Kidney tubule cell (primary cell): ENCODE results near the gene MIP.
"Not testable (repeated sequence)": the region's sequence is repeated elsewhere in the genome, so short reads cannot be mapped to it uniquely, and the experiment has no call there.

Source experiments
- DNase-seq: peaks from one replicate; pipeline ENCODE4 v3.0.0-alpha.2; 2018; ENCODE audit warnings: low spot score

The MIP gene

DNA sequence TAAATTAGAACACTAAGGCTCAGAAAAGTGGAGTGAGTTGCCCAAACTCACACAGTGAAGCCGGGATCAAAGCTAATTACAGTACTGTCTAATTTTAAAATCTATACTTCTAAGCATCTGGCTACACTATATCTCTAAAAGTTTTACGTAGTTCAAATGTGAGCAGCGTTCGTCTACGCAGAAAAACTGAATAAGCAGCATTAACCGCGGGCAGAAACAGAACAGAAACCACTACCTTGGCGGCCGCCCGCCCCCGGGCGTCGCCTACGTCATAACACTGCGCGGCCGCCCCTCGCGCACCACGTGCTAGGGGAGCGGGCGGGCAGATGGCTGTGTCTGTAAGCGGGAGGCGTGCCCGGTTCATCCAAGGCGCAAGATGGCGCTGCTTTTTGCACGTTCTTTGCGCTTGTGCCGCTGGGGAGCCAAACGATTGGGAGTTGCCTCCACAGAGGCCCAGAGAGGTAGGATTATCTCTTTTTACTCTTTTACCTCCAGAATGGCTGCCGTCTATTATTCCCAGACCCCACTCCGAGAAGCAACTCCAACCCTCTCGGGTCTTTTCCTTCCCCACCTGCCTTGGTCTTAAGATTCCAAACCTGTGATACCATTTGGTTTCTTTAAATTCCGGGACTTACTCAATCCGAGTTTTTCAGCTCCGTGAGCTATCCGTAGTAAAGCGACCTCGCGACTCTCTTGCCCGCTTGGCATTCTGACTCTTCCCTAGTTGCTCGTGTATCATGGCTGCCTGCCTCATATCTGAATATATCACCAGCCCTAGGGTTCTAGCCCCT is 14.0 kb upstream of the MIP start, which contains the start of gene SPRYD4:
TSS of gene SPRYD4 (plus strand) at position 363 of the 791 bp plus-strand sequence. CDS start at position 377, 14 bp downstream.
- peak; percentile 93 for DNase-seq

DNA sequence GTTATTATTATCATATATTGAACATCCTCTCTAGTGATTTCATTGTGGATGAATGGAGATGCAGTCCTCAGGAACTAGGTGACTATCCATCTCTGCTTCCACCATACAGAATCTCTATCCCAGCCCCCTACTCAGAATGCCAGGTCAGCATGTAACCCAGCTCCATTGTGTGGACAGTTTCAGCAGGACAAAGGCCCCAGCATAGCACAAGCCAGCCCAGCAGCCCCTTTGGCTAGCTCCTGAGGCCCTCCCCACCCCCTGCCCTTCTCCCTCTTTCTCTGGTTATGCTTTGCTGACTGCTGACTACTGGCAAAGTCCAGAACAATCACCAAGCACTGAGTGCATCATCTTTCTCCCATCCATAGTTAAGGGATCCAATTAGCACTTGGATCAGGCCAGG is 8.1 kb upstream of the MIP start:
- DNase-seq: no peak

DNA sequence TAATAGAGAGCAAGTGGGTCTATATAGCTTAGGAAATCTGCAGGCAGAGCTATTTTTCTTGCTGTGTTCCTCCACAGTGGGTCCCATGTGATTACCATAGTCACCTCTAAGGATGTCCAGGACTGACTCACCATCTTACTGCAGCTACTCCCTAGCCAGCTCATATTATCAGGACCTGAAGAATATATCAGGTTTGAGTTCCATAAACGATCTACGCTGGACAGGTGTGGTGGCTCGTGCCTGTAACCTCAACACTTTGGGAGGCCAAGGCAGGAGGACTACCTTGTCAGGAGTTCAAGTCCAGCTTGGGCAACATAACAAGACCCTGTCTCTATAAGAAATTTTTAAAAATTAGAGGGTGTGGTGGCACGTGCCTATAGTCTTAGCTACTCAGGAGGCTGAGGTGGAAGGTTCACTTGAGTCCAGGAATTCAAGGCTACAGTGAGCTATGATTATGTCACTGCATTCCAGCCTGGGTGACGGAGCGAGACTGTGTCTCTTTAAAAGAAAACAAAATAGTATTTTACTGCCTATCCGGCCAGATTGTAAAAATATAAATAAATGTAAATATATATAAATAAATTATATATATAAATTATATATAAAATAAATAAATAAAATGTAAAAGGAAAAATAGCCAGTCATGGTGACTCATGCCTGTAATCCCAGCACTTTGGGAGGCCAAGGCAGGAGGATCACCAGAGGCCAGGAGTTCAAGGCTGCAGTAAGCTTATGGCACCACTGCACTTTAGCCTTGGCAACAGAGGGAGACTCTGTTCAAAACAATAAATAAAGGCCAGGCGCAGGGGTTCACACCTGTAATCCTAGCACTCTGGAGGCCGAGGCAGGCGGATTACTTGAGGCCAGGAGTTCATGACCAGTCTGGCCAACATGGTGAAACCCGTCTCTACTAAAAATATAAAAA is 7.0 kb upstream of the MIP start:
- peak; percentile 90 for DNase-seq

DNA sequence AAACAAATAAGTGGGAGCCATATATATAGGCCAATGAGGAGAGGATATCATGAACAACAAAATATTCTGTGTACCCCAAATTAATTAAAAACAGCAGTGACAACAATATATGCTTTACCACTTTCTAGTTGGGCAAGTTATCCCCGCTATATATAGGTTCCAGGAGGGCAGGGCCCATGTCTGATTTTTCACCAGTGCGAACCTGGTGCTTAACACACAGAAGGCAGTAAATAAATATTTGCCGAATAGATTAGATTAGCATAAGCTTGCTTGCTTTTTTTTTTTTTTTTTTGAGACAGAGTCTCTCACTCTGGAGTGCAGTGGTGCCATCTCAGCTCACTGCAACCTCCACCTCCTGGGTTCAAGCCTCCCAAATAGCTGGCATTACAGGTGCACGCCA is 3.4 kb upstream of the MIP start:
- DNase-seq: no peak

DNA sequence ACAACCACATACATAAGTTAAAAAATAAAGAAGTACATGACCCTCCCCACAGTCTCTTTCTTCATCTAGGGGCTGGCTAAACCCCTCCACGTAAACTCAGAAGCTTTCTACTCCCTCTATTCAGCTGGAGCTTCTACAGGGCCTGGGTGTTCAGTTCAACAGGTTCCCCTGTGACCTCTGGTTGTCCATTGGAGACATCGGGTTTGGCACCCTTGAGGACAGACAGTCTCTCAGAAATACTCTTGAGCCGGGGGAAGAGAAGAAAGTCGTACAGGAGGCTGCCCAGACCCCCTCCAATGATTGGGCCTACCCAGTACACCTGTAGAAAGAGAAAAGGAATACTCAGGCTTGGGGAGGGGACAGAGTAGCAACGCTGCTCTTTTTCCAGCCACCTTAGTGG is 3.3 kb downstream of the MIP start:
- DNase-seq: no peak

DNA sequence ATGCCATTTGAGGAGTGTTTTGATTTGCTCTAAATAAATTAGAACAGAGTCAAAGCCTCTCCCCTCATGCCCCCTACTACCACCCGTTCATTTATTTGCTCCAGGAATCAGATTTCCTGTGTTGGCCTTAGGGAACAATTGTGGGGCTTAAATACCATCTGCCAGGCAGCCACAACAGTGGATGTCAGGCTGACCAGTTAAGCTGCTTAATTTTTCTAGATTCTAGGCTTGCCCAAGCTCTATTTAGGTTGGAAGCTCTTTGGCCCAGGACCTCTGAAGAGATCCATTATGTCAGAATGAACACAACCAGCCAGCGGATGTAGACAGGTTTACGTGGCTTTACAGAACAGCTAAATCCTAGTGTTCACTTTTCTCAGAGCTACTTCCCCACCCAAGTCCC is 4.2 kb downstream of the MIP start:
- no peak for DNase-seq

DNA sequence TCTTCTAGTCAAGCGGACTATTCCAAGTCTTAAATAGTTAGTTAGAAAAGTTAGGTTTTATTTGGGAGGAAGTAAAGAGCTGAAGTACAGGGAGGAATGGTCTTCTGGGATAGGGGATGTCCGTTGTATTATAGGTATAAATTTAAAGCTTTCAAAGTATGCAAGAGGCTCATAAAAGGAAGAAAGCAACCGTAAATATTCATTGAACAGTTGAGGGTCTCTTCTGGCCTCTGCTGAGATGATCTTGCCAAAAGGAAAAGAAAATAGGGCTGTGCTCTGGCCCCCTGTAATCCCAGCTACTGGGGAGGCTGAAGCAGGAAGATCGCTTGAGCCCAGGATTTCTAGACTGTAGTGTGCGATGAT is 4.9 kb downstream of the MIP start:
- no peak for DNase-seq

DNA sequence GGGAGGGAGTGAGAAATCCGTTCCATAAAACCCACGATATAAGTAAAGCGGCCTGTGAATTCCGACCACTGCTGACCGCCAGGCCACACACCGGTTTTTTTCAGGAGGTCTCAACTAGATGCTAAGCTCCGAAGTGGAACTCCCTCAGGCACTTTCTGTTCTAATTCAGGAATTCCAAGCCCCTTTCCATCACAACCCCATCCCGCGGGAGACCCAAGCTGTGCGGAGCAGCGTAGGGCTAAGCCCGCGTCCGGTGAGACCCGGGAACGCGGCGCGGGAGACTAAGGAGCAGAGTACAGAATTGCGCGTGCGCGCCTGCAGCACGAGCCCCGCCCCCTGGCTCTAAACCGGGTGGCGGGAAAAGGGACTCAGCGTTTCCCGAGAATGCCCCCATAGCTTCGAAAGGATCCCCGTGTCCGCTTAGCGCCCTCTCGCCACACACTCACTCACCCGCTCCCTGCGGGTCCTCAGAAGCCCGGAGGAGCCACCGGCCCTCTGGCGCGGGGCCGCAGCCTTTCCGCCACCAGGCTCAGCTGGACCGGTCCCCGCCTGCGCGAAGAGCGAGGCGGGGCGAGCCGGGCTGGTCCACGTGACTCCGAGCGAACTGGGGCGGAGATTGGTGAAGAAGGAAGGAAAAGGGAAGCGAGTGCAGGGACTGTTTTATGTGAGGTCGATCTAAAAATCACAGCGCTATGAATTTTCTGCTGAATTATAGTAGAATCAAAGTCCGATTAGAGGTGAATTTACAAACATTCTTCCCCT is 5.4 kb downstream of the MIP start, which contains the start of gene TIMELESS:
TSS of gene TIMELESS (minus strand) at position 567 of the 762 bp plus-strand sequence. CDS start 15,256 bp downstream, outside the sequence.
- DNase-seq: peak; percentile 89

DNA sequence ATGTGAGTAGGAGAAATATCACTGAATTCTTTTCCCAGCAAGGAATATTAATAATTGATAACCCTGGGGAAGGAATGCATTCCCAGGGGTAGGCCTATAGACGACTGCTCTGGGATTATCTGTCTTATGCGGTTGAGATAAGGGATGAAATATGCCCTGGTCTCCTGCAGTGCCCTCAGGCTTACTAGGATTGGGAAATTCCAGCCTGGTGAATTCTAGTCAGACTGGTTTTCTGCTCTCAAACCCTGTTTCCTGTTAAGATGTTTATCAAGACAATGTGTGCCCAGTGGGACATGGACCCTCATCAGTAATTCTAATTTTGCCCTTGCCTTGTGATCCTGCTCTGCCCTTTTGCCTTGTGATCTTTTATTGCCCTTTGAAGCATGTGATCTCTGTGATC is 11.2 kb downstream of the MIP start:
- not testable (repeated sequence) for DNase-seq

DNA sequence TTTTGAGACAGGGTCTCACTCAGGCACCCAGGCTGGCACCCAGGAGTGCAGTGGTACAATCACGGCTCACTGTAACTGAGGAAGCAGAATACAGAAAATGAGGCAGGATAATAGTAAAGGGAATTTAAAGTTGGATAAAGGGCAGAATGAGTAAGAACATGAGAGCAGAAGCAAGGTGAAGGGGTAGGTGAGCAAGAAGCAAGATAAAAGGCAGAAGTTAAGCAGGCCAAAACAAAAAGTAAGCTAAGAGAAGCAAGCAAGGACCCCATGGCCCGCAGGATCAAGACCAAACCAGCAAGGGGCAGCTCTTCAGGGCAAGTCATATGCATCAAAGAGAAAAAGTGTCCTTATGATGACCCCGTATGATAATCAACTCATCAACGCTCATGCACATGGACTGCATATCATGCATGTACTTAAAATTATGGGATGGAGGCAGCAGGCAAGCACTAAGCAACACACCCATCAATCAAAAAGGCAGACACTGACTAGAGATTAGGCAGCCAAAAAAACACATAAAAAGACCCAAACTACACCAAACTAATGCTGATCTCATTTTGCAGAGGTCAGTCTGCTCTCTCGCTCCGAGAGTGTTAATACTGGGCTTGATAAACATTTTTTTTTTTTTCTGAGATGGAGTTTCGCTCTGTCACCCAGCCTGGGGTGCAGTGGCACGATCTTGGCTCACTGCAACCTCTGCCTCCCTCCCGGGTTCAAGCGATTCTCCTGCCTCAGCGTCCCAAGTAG is 16.9 kb downstream of the MIP start:
- no peak for DNase-seq

DNA sequence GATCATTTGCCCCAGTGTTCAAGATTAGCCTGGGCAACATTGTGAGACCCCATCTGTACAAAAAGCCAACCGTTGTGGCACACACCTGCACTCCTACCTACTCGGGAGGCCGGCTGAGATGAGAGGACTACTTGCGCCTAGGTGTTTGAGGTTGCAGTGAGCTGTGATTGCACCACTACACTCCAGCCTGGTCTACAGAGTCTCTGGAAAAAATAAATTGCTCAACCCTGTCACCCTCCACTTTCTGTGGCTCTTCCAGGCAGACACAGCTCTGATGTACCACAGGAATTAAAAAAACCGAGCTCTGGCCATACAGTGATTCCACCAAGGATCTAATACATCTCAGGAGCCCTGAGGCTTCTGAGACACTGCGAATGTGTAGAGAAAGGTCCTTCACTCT is 19.6 kb downstream of the MIP start:
- DNase-seq: no peak

DNA sequence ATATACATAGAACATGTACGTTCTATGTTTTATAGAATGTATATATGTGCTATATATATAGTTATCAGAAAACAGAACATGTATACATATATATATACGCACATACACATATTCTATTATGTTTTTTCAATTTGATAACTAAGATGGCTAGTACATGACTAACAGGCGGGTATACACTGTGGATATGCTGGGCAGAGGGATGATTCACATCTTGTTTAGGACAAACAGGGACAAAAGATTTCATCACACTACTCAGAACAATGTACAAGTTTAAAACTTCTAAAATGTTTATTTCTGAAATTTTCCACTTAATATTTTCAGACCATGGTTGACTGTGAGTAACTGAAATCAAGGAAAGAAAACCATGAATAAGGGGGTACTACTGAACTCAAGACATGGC is 22.6 kb downstream of the MIP start:
- no peak for DNase-seq

DNA sequence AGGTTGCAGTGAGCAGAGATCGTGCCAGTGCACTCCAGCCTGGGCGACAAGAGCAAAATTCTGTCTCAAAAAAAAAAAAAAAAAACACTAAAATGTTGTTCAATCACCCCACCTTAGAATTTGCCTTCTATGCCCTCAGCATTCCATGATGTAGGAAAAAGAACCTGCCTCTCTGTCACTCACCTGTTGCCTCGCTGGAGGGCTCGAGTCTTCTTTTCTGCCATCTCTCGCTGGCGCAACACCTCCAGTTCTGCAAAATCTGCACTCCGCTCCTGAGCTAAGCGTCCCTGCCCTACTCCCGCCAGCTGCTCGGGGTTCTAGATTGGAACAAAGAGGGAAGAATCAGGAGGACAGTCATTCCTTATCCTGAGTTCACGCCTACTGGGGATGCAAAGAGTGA is 23.2 kb downstream of the MIP start:
- no peak for DNase-seq

DNA sequence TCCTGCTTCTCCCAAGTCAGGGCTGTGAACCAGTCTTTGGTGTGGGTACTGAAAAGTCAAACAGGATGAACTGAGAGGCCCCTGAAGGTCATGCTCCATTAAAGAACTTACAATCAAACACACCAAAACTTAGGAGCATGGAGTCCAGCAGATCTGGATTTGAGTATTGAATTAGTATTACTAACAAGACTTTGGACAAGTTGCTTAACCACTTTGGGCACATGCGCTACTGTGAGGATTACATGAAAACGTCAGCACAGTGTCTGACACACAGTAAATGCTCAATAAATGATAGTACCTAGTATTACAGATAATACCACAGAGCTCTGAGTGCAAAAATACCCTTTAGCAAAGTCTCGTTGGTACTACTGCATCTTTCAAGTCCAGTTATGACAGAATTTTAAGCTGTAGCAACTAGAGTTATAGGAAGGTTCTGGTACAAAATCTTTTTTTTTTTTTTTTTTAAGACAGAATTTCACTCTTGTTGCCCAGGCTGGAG is 28.5 kb downstream of the MIP start:
- no peak for DNase-seq

DNA sequence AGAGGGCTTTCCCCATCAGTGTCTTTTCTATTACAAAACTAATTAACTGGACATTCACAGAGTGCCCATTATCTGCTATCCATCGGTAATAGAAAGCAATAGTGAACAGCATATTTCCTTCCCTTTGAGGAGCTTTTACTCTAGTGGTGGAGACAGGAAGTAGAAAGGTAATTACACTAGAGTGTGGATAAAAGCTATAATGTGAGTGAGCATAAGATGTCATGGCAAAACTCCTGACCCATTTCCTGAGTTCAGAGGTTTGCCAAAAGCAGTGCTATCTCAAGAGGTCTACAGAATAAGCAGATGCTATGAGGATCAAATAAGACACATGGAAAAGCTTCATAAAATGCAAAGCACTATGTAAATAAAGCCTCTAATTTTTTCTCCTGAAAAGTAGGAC is 29.3 kb downstream of the MIP start:
- no peak for DNase-seq

DNA sequence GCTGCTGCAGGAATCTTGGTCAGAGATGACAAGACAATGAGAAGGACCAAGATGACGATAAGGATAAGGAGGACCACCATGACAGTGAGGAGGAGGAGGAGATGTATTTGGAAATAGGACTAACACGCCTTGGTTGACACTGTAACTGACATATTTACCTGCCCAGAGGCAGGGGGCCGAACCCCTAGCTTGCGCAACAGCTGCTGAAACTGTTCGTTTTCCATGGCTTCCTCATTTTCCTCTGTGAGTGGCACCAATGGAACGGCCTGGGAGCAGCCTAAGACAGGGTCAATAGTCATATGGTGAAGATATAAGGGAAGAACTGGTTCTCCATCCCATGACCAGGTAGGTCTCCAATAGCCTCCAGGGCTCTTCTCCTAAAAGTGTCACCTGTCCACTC is 34.0 kb downstream of the MIP start:
- no peak for DNase-seq

DNA sequence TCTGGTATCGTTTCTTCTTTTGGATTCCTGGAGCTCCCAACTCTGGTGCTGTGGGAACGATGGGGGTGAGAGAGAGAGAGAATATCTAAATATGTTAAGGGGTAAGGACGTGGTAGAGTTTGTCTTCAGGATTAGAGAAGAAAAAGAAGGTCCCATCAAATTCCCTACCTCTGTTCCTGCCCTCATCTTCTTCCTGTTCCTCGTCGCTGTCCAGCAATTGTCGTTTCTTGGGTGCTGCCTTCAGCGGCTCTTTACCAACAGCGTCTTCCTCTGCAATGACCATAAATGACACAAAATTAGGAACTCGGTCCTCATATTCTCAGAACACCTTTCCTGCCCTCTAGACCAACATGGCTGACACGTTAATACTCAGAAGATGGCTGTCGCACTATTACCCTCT is 36.7 kb downstream of the MIP start:
- DNase-seq: no peak

DNA sequence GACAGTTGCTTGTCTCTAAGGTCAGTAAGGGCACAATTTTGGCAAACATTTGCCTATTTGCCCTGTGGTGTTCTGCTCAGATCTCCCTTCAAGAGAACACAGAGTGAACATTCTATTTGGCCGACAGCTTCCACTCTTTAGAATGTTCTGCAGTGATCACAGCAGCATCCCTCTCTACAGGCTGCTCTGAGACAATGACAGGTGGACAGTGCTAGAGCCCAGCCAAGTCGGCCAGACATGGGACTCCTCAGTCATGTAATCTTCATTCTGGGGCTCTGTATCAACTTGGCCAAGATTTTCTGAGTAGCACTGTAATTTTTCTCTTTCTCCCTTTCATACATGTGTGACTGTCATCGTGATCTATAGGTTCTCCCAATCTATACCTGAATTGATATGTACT is 40.1 kb downstream of the MIP start:
- DNase-seq: no peak

DNA sequence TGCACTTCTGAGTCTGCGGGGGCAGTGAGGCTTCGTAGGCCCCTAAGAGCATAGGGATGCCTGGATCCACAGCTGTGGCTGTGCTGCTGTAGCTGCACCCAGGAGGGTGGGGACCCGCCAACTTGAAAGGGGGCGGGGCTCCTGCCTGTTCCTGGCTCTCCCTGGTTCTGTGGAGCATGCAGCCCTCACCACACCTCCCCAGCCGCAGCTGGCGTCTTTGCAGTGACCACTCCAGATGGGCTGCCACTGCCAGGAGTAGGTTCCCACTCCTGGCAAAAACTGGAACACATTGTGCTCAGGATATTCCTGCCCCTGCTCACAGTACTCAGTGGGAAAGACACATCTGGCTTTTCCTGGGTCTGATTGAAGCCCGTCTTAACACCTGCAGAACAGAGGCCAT is 41.1 kb downstream of the MIP start:
- DNase-seq: no peak

DNA sequence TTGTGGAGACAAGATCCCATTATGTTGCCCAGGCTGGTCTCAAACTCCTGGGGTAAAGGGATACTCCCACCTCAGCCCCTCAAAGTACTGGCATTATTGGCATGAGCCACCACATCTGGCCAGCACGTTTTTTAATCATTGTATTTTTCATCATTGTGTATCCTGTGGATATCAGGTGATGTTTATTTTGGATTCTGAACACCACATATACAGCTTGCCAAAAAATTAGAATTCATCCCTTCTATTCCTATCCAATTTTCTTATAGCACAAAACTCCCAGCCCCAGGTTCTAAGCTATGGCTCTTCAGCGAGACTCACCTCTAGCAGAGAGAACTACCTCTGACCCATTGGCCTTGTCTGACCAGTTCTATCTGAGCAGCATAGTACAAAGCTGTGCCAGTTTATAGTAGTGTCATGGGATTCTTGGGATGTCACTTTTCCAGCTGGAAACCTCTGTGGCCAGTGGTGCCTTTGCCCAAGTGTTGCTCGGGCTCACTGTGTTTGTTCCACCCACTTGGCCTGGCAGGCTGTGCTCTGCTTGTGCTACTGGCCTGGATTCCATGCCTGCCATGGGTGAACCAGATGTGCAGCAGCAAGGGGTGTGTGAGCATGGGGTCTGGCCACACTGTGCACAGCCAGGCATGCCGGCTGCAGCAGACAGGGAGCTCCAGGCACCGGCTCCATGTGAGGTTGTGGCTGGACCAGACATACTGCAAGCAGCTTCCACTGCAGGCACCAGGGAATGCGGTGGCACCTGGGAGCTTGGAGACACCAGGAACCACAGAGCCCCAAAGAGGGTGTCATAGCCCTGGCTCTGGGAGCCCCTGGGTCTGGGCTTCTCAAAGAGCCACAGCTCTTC is 42.4 kb downstream of the MIP start:
- DNase-seq: no peak
